Measurements from ENCODE around the gene PCBP3.
"Not testable (repeated sequence)": the region's sequence is repeated elsewhere in the genome, so short reads cannot be mapped to it uniquely, and the experiment has no call there.

GRCh38 chr21:45662623-45663245 lies 19.2 kb downstream of the PCBP3 start:
- TF ChIP-seq, protein P1, sequence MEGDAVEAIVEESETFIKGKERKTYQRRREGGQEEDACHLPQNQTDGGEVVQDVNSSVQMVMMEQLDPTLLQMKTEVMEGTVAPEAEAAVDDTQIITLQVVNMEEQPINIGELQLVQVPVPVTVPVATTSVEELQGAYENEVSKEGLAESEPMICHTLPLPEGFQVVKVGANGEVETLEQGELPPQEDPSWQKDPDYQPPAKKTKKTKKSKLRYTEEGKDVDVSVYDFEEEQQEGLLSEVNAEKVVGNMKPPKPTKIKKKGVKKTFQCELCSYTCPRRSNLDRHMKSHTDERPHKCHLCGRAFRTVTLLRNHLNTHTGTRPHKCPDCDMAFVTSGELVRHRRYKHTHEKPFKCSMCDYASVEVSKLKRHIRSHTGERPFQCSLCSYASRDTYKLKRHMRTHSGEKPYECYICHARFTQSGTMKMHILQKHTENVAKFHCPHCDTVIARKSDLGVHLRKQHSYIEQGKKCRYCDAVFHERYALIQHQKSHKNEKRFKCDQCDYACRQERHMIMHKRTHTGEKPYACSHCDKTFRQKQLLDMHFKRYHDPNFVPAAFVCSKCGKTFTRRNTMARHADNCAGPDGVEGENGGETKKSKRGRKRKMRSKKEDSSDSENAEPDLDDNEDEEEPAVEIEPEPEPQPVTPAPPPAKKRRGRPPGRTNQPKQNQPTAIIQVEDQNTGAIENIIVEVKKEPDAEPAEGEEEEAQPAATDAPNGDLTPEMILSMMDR (conservative IDR thresholded peaks at IDR 0.05), result not testable (repeated sequence)
- not testable (repeated sequence) for TF ChIP-seq EZH2 (IDR thresholded peaks at IDR 0.05; ENCODE audit: low read depth)
